ENCODE measurements around the gene ELP4. TPM values are rescaled to one million over a fixed set of nuclear protein-coding genes. Genes with fewer than 3 reads are reported as not detected.

Gene ELP4
- total and polyA plus RNA-seq, 11 donors: 8.5 to 20.7 (median 14.1) TPM

DNA sequence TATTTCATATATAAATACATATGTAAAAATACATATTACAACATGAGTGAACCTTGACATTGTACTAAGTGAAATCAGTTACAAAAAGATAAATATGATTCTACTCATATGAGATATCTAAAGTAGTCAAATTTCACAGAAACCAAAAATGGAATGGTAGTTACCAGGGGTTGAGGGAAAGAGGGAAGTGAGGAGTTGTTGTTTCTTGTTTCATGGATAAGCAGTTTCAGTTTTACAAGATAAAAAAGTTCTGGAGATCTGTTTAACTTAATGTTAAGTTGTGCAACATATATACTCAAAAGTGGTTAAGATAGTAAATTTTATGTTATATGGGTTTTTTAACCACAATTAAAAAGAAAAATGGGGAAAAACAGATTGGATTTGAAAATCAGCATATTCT is 107.7 kb downstream of the ELP4 start:
- peaks cover 0 to 9% (median 0%) of the 10 kb centered on the region in 12 donors for H3K4me1 ChIP-seq
- peaks cover 0 to 8% (median 0%) of the 10 kb centered on the region in 12 donors for H3K9me3 ChIP-seq
- H3K4me3 ChIP-seq: no peak overlapping the region
- TF ChIP-seq, protein P1, sequence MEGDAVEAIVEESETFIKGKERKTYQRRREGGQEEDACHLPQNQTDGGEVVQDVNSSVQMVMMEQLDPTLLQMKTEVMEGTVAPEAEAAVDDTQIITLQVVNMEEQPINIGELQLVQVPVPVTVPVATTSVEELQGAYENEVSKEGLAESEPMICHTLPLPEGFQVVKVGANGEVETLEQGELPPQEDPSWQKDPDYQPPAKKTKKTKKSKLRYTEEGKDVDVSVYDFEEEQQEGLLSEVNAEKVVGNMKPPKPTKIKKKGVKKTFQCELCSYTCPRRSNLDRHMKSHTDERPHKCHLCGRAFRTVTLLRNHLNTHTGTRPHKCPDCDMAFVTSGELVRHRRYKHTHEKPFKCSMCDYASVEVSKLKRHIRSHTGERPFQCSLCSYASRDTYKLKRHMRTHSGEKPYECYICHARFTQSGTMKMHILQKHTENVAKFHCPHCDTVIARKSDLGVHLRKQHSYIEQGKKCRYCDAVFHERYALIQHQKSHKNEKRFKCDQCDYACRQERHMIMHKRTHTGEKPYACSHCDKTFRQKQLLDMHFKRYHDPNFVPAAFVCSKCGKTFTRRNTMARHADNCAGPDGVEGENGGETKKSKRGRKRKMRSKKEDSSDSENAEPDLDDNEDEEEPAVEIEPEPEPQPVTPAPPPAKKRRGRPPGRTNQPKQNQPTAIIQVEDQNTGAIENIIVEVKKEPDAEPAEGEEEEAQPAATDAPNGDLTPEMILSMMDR (IDR thresholded peaks at IDR 0.05): no peak
- TF ChIP-seq POLR2A (IDR thresholded peaks at IDR 0.05): no peak
- intact Hi-C loops (cut with DNase I): no loop called here
- DNase-seq (no peak), ATAC-seq (no peak)
- H3K27me3 ChIP-seq: no peaks in the 10 kb centered on the region
- no peaks in the 10 kb centered on the region for H3K36me3 ChIP-seq
- H3K27ac ChIP-seq: no peak overlapping the region

DNA sequence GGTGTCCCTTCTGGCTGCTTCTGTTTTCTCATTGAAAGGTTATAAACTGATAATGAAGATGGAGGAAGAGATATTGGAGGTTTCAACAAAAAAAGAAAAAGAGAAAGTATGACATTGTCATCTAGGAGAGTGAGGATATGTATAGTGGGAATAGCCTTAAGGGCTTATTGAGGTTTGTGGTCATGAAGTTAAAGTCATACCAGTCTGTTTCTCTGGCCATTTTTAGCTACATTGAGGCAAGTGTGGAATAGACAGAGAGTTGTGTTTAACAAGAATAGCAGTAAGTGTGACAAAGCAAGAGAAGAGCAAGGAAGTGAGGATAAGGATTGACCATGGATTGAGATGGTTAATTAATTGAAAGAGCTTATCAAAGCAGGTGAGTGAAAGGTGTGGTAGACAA is 110.4 kb downstream of the ELP4 start:
- no peak for TF ChIP-seq POLR2A (IDR thresholded peaks at IDR 0.05)
- TF ChIP-seq, protein P1 (IDR thresholded peaks at IDR 0.05): no peak
- no peaks in the 10 kb centered on the region for H3K4me1 ChIP-seq
- ATAC-seq: no peak
- DNase-seq: no peak
- H3K36me3 ChIP-seq: no peaks in the 10 kb centered on the region
- H3K4me3 ChIP-seq: no peak overlapping the region
- no peaks in the 10 kb centered on the region for H3K27me3 ChIP-seq
- intact Hi-C loops (cut with DNase I): no loop called here
- peaks cover 0 to 8% (median 0%) of the 10 kb centered on the region in 12 donors for H3K9me3 ChIP-seq
- no peak overlapping the region for H3K27ac ChIP-seq

DNA sequence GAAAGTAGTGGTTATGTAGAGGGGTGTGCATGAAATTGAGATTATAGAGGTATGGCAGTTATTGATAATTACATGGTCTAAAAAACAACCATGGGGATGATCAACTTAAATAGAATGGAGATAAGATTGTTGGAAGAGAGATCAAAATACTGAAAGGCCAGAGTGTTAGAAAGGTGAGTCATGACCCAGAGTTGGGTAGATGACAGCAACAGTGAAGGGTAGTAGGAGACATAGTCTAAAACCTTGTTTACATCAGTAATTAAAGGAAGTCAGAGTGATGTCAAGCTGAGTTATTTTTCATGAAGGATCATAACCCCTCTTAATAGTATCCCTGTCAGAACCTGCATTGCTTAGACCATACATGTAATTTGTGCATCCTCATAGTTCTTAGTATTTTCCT is 110.9 kb downstream of the ELP4 start:
- Histone ChIP-seq H3K27me3 (no peaks in the 10 kb centered on the region), H3K27ac (no peak overlapping the region), H3K36me3 (no peaks in the 10 kb centered on the region), H3K4me1 (no peaks in the 10 kb centered on the region), H3K9me3 (peaks cover 0 to 8% (median 0%) of the 10 kb centered on the region in 12 donors), H3K4me3 (no peak overlapping the region)
- no peak for TF ChIP-seq POLR2A (IDR thresholded peaks at IDR 0.05)
- TF ChIP-seq, protein P1 (IDR thresholded peaks at IDR 0.05): no peak
- ATAC-seq (no peak), DNase-seq (no peak)
- intact Hi-C loops (cut with DNase I): no loop called here

DNA sequence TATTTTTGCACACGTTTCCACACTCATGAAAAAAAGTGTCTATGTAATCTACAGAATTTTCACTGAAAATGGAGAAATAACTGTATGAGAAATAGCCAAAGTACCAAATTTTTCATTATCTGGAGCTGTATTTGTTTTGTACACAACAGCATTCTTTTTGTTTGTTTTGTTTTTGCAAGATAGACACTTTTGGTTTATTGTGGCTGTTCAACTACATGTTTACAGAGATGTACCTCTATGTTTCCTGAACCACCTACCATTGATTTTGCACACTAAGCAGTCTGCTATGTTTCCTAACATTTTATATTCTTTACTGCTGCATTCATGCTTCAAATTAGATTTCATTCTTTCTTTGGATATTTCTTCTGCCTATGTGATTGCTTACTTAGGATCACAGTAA is 116.3 kb downstream of the ELP4 start:
- TF ChIP-seq, protein P1 (IDR thresholded peaks at IDR 0.05): no peak
- TF ChIP-seq POLR2A (IDR thresholded peaks at IDR 0.05): no peak
- ATAC-seq (no peak), DNase-seq (no peak)
- 88 to 93% (median 90%) methylated on average over 1 of the region's 1 CpG for WGBS, 4 donors
- H3K36me3 ChIP-seq: no peaks in the 10 kb centered on the region
- no peak overlapping the region for H3K27ac ChIP-seq
- no peaks in the 10 kb centered on the region for H3K27me3 ChIP-seq
- no peak overlapping the region for H3K4me3 ChIP-seq
- H3K4me1 ChIP-seq: no peaks in the 10 kb centered on the region
- intact Hi-C loops (cut with DNase I): no loop called here
- no peaks in the 10 kb centered on the region for H3K9me3 ChIP-seq
